T47D (cell line): Measurements from ENCODE around the gene FAM72C.
"Not testable (repeated sequence)": the region's sequence is repeated elsewhere in the genome, so short reads cannot be mapped to it uniquely, and the experiment has no call there.

Experiments
- DNase-seq, 2 experiments: peaks; one replicate each; pipeline versions ENCODE4 v3.0.0 to v3.0.0-alpha.2; 2011 to 2012; ENCODE audit warnings: low read depth in 1 of 2, low spot score in 1 of 2
- in situ Hi-C: cut with HindIII; loops from 2 replicates; pipeline ENCODE4 v1.10.0; 2016; ENCODE audit warnings: low sequenced_read_pairs, low pct_unique_long_range_greater_than_20kb

Gene FAM72C

DNA sequence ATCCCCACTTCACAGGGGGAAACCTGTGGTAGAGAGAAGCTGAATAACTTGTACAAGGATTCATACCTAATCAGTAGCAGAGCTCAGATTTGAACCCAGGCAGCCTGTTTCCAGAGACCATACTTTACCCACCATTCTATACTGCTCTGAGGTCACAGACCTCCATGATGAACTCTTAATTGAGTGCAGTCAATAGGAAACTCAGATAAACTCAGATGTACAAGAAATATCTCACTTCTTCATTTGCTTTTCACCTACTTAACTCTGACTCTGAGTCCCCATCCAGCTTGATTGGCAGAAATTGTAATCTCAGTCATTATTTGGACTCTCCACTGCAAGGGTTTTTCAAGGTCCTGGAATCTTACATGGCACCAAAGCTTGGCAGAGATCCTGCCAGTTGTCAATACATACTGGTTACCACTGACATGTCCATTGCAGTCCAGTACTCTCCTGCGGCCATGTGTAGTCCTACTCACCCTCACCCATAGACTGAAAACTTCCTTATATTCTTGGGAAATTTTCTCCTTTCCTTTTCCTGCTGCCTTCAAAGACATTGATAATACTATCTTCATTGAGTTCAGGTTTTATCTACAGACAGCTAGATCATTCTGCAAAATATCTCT is 29.4 kb downstream of the FAM72C start:
- DNase-seq, in situ Hi-C loops: not testable (repeated sequence)

DNA sequence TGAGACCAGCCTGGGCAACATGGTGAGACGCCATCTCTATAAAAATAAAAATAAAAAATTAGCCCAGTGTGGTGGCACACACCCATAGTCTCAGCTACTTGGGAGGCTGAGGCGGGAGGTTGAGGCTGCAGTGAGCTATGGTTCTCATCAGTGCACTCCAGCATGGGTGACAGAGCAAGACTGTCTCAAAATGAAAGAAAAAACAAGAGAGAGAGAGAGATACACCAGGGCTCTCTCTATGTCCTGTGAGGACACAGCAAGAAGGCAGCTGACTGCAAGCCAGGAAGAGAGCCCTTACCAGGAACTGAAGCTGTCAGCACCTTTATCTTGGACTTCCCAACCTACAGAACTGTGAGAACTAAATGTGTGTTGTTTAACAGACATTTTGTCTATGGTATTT is 32.1 kb downstream of the FAM72C start:
- DNase-seq, in situ Hi-C loops: not testable (repeated sequence)

- DNase-seq, in situ Hi-C loops: not testable (repeated sequence)
These were observed 32.9 kb downstream of the FAM72C start for GRCh38 chr1:143938922-143939321.

GRCh38 chr1:143936457-143937115 is 35.2 kb downstream of the FAM72C start:
- peak in 1 of 2 experiments; percentile 14 for DNase-seq
- in situ Hi-C loops: not testable (repeated sequence)

DNA sequence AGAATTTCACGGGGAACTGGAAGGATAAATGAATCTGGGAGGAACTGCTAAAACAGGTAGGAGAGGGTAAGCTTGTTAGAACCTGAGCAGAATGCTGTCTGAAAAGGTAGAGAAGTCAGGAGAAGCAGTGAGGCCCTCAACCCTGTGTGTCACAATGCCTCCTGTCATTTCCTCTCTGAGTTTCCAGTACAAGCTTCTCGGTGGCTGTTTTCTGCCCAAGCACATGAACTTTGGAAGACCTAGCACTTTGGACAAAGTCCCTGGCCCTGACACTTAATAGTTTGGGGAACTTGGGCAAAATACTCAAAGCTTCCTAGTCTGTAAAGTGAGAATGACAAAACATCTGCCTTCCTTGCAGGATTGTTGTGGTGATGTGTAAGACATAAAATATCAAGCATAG is 52.7 kb downstream of the FAM72C start:
- DNase-seq, in situ Hi-C loops: not testable (repeated sequence)

DNA sequence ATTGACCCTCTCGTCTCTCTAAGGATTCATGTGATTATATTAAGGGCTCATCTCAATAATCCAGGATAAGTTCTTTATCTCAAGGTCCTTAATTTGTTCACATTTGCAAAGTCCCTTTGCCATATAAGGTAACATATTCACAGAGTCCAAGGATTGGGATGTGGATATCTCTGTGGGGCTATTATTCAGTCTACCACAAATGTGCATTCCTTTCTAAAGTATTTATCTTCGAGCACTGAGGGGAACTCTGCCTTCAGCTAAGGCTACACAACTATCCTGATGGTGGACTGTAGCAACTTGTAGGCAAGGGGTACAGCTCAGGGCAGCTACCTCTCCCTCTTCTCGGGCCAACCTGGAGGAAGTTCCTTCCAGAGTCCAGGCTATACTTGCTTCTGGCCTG is 53.2 kb downstream of the FAM72C start:
- DNase-seq, in situ Hi-C loops: not testable (repeated sequence)

DNA sequence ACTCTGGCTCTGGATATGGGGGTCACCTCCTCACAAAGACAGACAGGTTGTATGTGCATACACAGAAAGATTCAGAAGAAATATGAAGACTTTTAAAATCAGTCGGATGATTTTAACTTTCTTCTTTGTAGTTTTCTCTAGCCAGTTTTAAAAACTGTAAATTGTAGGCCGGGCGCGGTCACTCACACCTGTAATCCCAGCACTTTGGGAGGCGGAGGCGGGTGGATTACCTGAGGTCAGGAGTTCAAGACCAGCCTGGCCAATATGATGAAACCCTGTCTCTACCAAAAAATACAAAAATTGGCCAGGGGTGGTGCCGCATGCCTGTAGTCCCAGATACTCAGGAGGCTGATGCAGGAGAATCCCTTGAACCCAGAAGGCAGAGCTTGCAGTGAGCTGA is 58.1 kb downstream of the FAM72C start:
- in situ Hi-C loops, DNase-seq: not testable (repeated sequence)
